Measurements from ENCODE around the gene KCNJ6. TPM values are rescaled to one million over a fixed set of nuclear protein-coding genes. Genes with fewer than 3 reads are reported as not detected.

KCNJ6 gene
- total and polyA plus RNA-seq, 4 donors: 0.01 TPM; not detected in 3

DNA sequence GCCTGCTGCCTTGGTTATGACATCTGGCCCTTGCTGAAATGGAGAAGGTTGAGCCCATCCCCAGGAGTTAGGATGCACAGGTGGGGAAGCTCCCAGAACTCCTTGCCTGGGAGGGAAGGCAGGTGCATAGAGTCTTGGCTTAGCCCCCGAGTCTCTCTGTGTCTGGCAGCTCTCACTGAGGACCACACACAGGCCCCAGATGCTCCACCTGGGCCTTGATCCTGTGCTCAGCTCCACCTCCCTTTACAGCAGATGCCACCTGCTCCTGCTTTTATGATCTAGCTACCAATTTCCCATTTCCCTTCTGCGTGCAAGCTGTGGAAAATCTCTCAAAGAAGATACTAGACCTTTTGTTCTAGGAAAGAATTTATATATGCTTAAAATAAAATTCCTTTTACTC is 28.8 kb upstream of the KCNJ6 start:
- TF ChIP-seq EGR1 (IDR thresholded peaks at IDR 0.05; ENCODE audit: low read depth in 2 of 2) (no peak), HNF4G (IDR thresholded peaks at IDR 0.05) (no peak), GABPA (IDR thresholded peaks at IDR 0.05 in 1 of 2, conservative IDR thresholded peaks at IDR 0.05 in 1 of 2) (no peak), YY1 (IDR thresholded peaks at IDR 0.05) (no peak), SP1 (IDR thresholded peaks at IDR 0.05) (no peak), HNF4A (conservative IDR thresholded peaks at IDR 0.05) (no peak)
- TF ChIP-seq, protein P1, sequence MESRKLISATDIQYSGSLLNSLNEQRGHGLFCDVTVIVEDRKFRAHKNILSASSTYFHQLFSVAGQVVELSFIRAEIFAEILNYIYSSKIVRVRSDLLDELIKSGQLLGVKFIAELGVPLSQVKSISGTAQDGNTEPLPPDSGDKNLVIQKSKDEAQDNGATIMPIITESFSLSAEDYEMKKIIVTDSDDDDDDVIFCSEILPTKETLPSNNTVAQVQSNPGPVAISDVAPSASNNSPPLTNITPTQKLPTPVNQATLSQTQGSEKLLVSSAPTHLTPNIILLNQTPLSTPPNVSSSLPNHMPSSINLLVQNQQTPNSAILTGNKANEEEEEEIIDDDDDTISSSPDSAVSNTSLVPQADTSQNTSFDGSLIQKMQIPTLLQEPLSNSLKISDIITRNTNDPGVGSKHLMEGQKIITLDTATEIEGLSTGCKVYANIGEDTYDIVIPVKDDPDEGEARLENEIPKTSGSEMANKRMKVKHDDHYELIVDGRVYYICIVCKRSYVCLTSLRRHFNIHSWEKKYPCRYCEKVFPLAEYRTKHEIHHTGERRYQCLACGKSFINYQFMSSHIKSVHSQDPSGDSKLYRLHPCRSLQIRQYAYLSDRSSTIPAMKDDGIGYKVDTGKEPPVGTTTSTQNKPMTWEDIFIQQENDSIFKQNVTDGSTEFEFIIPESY (IDR thresholded peaks at IDR 0.05): no peak
- TF ChIP-seq, protein P2, sequence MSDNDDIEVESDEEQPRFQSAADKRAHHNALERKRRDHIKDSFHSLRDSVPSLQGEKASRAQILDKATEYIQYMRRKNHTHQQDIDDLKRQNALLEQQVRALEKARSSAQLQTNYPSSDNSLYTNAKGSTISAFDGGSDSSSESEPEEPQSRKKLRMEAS (IDR thresholded peaks at IDR 0.05): no peak
- TF ChIP-seq, protein P3, sequence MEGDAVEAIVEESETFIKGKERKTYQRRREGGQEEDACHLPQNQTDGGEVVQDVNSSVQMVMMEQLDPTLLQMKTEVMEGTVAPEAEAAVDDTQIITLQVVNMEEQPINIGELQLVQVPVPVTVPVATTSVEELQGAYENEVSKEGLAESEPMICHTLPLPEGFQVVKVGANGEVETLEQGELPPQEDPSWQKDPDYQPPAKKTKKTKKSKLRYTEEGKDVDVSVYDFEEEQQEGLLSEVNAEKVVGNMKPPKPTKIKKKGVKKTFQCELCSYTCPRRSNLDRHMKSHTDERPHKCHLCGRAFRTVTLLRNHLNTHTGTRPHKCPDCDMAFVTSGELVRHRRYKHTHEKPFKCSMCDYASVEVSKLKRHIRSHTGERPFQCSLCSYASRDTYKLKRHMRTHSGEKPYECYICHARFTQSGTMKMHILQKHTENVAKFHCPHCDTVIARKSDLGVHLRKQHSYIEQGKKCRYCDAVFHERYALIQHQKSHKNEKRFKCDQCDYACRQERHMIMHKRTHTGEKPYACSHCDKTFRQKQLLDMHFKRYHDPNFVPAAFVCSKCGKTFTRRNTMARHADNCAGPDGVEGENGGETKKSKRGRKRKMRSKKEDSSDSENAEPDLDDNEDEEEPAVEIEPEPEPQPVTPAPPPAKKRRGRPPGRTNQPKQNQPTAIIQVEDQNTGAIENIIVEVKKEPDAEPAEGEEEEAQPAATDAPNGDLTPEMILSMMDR (IDR thresholded peaks at IDR 0.05; ENCODE audit: low read depth, low read length, missing input control): no peak
- WGBS: 61% methylated on average over 2 of the region's 2 CpGs
- Histone ChIP-seq H3K36me3 (ENCODE audit: control insufficient read depth in 4 of 4, insufficient read depth in 3 of 4, low read depth in 1 of 4, low read length in 3 of 4) (no peaks in the 10 kb centered on the region), H3K9me3 (ENCODE audit: control insufficient read depth in 4 of 4, low read length in 3 of 4) (no peaks in the 10 kb centered on the region), H3K4me1 (ENCODE audit: control insufficient read depth in 4 of 4, insufficient read depth in 4 of 4, low read length in 3 of 4) (no peaks in the 10 kb centered on the region), H3K4me3 (ENCODE audit: low read depth in 1 of 3, low read length in 3 of 3) (no peak overlapping the region), H3K27me3 (ENCODE audit: control insufficient read depth in 4 of 4, insufficient read depth in 4 of 4, low read length in 3 of 4) (peaks cover 0 to 4% (median 0%) of the 10 kb centered on the region in 4 donors), H3K9ac (ENCODE audit: low read depth in 1 of 2, low read length in 2 of 2) (no peak overlapping the region), H3K27ac (ENCODE audit: low read depth in 1 of 2, low read length in 2 of 2) (no peak overlapping the region)
- DNase-seq (ENCODE audit: low spot score): no peak

DNA sequence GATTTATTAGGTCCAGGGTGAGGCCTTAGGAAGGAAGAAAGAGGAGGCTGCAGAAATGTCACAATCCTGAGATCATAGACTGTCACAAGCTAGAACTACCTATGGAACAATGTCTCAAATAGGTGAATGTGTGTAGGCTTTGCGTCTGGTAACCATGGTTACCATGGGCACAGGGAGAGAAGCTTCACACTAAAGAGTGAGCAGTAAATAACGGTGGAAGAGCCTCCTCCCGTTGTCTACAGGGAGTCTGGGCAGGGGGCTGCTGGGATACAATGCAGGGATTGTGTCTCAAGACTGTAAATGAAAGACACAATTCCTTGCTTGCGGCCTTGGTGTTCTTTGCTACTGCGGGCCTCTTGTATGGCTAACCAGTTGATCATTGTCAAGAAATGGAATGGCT is 28.2 kb upstream of the KCNJ6 start:
- Histone ChIP-seq H3K9ac (ENCODE audit: low read depth in 1 of 2, low read length in 2 of 2) (no peak overlapping the region), H3K27ac (ENCODE audit: low read depth in 1 of 2, low read length in 2 of 2) (no peak overlapping the region), H3K36me3 (ENCODE audit: control insufficient read depth in 4 of 4, insufficient read depth in 3 of 4, low read depth in 1 of 4, low read length in 3 of 4) (no peaks in the 10 kb centered on the region), H3K9me3 (ENCODE audit: control insufficient read depth in 4 of 4, low read length in 3 of 4) (no peaks in the 10 kb centered on the region), H3K4me1 (ENCODE audit: control insufficient read depth in 4 of 4, insufficient read depth in 4 of 4, low read length in 3 of 4) (no peaks in the 10 kb centered on the region), H3K4me3 (ENCODE audit: low read depth in 1 of 3, low read length in 3 of 3) (no peak overlapping the region), H3K27me3 (ENCODE audit: control insufficient read depth in 4 of 4, insufficient read depth in 4 of 4, low read length in 3 of 4) (peaks cover 0 to 4% (median 0%) of the 10 kb centered on the region in 4 donors)
- TF ChIP-seq, protein P2 (IDR thresholded peaks at IDR 0.05): no peak
- TF ChIP-seq RXRA (IDR thresholded peaks at IDR 0.05) (no peak), YY1 (IDR thresholded peaks at IDR 0.05) (no peak), EGR1 (IDR thresholded peaks at IDR 0.05; ENCODE audit: low read depth in 2 of 2) (no peak), JUND (IDR thresholded peaks at IDR 0.05) (no peak), FOXA2 (IDR thresholded peaks at IDR 0.05) (no peak), GABPA (IDR thresholded peaks at IDR 0.05 in 1 of 2, conservative IDR thresholded peaks at IDR 0.05 in 1 of 2) (no peak)
- TF ChIP-seq, protein P4, sequence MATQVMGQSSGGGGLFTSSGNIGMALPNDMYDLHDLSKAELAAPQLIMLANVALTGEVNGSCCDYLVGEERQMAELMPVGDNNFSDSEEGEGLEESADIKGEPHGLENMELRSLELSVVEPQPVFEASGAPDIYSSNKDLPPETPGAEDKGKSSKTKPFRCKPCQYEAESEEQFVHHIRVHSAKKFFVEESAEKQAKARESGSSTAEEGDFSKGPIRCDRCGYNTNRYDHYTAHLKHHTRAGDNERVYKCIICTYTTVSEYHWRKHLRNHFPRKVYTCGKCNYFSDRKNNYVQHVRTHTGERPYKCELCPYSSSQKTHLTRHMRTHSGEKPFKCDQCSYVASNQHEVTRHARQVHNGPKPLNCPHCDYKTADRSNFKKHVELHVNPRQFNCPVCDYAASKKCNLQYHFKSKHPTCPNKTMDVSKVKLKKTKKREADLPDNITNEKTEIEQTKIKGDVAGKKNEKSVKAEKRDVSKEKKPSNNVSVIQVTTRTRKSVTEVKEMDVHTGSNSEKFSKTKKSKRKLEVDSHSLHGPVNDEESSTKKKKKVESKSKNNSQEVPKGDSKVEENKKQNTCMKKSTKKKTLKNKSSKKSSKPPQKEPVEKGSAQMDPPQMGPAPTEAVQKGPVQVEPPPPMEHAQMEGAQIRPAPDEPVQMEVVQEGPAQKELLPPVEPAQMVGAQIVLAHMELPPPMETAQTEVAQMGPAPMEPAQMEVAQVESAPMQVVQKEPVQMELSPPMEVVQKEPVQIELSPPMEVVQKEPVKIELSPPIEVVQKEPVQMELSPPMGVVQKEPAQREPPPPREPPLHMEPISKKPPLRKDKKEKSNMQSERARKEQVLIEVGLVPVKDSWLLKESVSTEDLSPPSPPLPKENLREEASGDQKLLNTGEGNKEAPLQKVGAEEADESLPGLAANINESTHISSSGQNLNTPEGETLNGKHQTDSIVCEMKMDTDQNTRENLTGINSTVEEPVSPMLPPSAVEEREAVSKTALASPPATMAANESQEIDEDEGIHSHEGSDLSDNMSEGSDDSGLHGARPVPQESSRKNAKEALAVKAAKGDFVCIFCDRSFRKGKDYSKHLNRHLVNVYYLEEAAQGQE (IDR thresholded peaks at IDR 0.05): no peak
- TF ChIP-seq, protein P5, sequence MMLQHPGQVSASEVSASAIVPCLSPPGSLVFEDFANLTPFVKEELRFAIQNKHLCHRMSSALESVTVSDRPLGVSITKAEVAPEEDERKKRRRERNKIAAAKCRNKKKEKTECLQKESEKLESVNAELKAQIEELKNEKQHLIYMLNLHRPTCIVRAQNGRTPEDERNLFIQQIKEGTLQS (IDR thresholded peaks at IDR 0.05): no peak
- TF ChIP-seq, protein P3 (IDR thresholded peaks at IDR 0.05; ENCODE audit: low read depth, low read length, missing input control): no peak
- TF ChIP-seq, protein P1 (IDR thresholded peaks at IDR 0.05): no peak
- DNase-seq (ENCODE audit: low spot score): no peak
- WGBS: 69% methylated on average over 5 of the region's 5 CpGs

All from liver (tissue), 9 donors.